ENCODE data around the gene RAPGEF1. TPM values are rescaled to one million over a fixed set of nuclear protein-coding genes. Genes with fewer than 3 reads are reported as not detected.

The RAPGEF1 gene
- polyA plus RNA-seq, 4 donors: 38.3 to 43.0 (median 41.0) TPM

GRCh38 chr9:131593936-131594665 lies 145.8 kb downstream of the RAPGEF1 start:
- no peak for DNase-seq (ENCODE audit: low read depth in 4 of 4, low spot score in 3 of 4)

GRCh38 chr9:131593091-131593820 lies 146.6 kb downstream of the RAPGEF1 start:
- no peak for DNase-seq (ENCODE audit: low read depth in 4 of 4, low spot score in 3 of 4)

GRCh38 chr9:131591845-131592208 lies 148.0 kb downstream of the RAPGEF1 start:
- no peak for DNase-seq (ENCODE audit: low read depth in 4 of 4, low spot score in 3 of 4)

- peak in 2 of 4 donors; percentile 40 to 56 for DNase-seq (ENCODE audit: low read depth in 4 of 4, low spot score in 3 of 4)
Observed at GRCh38 chr9:131590907-131591844, 148.7 kb downstream of the RAPGEF1 start.

GRCh38 chr9:131590449-131590848 lies 149.4 kb downstream of the RAPGEF1 start:
- no peak for DNase-seq (ENCODE audit: low read depth in 4 of 4, low spot score in 3 of 4)

- DNase-seq (ENCODE audit: low read depth in 4 of 4, low spot score in 3 of 4): no peak
Observed at GRCh38 chr9:131589993-131590392, 149.9 kb downstream of the RAPGEF1 start.

GRCh38 chr9:131589124-131589711 lies 150.7 kb downstream of the RAPGEF1 start:
- DNase-seq (ENCODE audit: low read depth in 4 of 4, low spot score in 3 of 4): no peak

- DNase-seq (ENCODE audit: low read depth in 4 of 4, low spot score in 3 of 4): no peak
Observed at GRCh38 chr9:131588396-131588795, 151.5 kb downstream of the RAPGEF1 start.

- no peak for DNase-seq (ENCODE audit: low read depth in 4 of 4, low spot score in 3 of 4)
Observed at GRCh38 chr9:131587906-131588305, 152.0 kb downstream of the RAPGEF1 start.

GRCh38 chr9:131587331-131587730 lies 152.5 kb downstream of the RAPGEF1 start:
- no peak for DNase-seq (ENCODE audit: low read depth in 4 of 4, low spot score in 3 of 4)

- no peak for DNase-seq (ENCODE audit: low read depth in 4 of 4, low spot score in 3 of 4)
Observed at GRCh38 chr9:131585375-131585774, 154.5 kb downstream of the RAPGEF1 start.

GRCh38 chr9:131584858-131585257 lies 155.0 kb downstream of the RAPGEF1 start:
- DNase-seq (ENCODE audit: low read depth in 4 of 4, low spot score in 3 of 4): no peak

- DNase-seq (ENCODE audit: low read depth in 4 of 4, low spot score in 3 of 4): no peak
Observed at GRCh38 chr9:131583836-131584555, 155.9 kb downstream of the RAPGEF1 start.

GRCh38 chr9:131583337-131583645 lies 156.6 kb downstream of the RAPGEF1 start:
- DNase-seq (ENCODE audit: low read depth in 4 of 4, low spot score in 3 of 4): no peak

- DNase-seq (ENCODE audit: low read depth in 4 of 4, low spot score in 3 of 4): no peak
Observed at GRCh38 chr9:131582466-131583336, 157.2 kb downstream of the RAPGEF1 start.

- no peak for DNase-seq (ENCODE audit: low read depth in 4 of 4, low spot score in 3 of 4)
Observed at GRCh38 chr9:131582056-131582455, 157.8 kb downstream of the RAPGEF1 start.

GRCh38 chr9:131580358-131580757 lies 159.5 kb downstream of the RAPGEF1 start:
- DNase-seq (ENCODE audit: low read depth in 4 of 4, low spot score in 3 of 4): no peak

GRCh38 chr9:131579789-131580211 lies 160.1 kb downstream of the RAPGEF1 start:
- no peak for DNase-seq (ENCODE audit: low read depth in 4 of 4, low spot score in 3 of 4)

All from right renal pelvis (tissue), 4 donors.